GM12891 (cell line): ENCODE results near the gene ADM.

ENCODE experiments used
- POLR2A ChIP-seq: IDR thresholded peaks from 2 replicates; pipeline ENCODE4 v1.6.1; 2011; ENCODE audit warnings: low read depth, low read length, control low read depth
- POLR2AphosphoS5 ChIP-seq: IDR thresholded peaks from 2 replicates; pipeline ENCODE4 v1.6.1; 2011; ENCODE audit warnings: low read depth, low read length, control low read depth
- TAF1 ChIP-seq: IDR thresholded peaks from 2 replicates; pipeline ENCODE4 v1.6.1; 2011; ENCODE audit warnings: low read depth, low read length, control low read depth

- no peak for TF ChIP-seq POLR2A
- TF ChIP-seq POLR2AphosphoS5 = no peak
- no peak for TF ChIP-seq TAF1
Observed at GRCh38 chr11:10298342-10298741, 6.5 kb upstream of the ADM start.
